HG02970 (cell line): ENCODE data around the gene PYGM.
"Not testable (repeated sequence)": the region's sequence is repeated elsewhere in the genome, so short reads cannot be mapped to it uniquely, and the experiment has no call there.

Experiments used
- ATAC-seq: cut with Tn5 transposase; IDR thresholded peaks from one replicate; pipeline ENCODE4 v1.9.1; 2021; ENCODE audit warnings: mild to moderate bottlenecking, moderate library complexity, moderate number of reproducible peaks; ENCODE audit not compliant: unreplicated experiment, low FRiP score

PYGM gene

DNA sequence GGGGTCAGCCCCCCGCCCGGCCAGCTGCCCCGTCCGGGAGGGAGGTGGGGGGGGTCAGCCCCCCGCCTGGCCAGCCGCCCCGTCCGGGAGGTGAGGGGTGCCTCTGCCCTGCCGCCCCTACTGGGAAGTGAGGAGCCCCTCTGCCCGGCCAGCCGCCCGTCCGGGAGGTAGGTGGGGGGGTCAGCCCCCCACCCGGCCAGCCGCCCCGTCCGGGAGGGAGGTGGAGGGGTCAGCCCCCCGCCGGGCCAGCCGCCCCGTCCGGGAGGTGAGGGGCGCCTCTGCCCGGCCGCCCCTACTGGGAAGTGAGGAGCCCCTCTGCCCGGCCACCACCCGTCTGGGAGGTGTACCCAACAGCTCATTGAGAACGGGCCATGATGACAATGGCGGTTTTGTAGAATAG, 57.8 kb downstream of the PYGM start:
- not testable (repeated sequence) for ATAC-seq

- ATAC-seq, result no peak
These were observed 61.3 kb downstream of the PYGM start for GRCh38 chr11:64698427-64698826.

DNA sequence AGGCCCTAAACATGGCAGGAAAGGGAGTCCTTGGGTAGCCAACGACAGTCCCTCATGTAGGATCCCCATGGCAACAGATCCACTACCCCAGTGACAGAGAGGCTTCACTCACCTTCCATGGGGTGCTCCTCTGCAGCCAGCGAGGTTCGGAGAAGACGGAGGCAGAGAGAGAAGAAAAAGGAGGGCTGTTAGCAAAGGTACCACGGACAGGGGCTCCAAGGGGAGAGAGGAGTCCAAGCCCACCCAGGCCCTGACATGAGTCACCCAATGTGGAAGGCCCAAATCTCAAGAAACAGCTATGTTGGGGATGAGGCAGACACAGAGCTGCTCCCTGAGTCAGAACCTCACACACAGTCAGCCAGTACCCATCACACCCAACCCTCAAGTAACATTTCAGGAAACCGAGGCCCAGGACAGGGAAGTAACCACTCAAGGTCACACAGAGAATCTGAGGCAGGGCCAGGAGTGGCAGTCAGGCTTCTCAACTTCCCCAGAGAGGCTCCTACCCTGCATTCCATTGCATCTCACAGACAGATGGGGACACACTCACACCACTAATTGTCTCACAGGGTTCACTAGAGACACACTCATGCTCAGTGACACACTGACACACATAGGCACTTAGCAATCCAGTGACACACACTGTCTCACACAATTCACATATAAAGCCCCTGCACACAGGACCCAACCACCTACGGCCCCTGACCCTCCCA, 62.0 kb downstream of the PYGM start:
- no peak for ATAC-seq
